NCI-H345 treated with DMSO at 0.1 percent for 48 hours (cell line): Measurements from ENCODE around the gene C11orf16.
"Not testable (repeated sequence)": the region's sequence is repeated elsewhere in the genome, so short reads cannot be mapped to it uniquely, and the experiment has no call there.

Experiments used
- DNase-seq: peaks from one replicate; lab custom pipeline; 2025; ENCODE audit not compliant: unreplicated experiment; lab: John Stamatoyannopoulos, UW

C11orf16 gene

GRCh38 chr11:8932564-8933180 lies at the start of gene C11orf16:
Gene C11orf16 (minus strand): TSS chr11:8932947. CDS start chr11:8932308, 639 bp downstream.
- no peak for DNase-seq

GRCh38 chr11:8980485-8980884 lies 47.7 kb upstream of the C11orf16 start:
- DNase-seq: no peak

GRCh38 chr11:8979365-8979764 lies 46.6 kb upstream of the C11orf16 start:
- DNase-seq: not testable (repeated sequence)

GRCh38 chr11:8973121-8973520 lies 40.4 kb upstream of the C11orf16 start:
- DNase-seq: no peak

- DNase-seq: no peak
Observed at GRCh38 chr11:8971924-8972316, 39.2 kb upstream of the C11orf16 start.

- DNase-seq: no peak
Observed at GRCh38 chr11:8971196-8971923, 38.6 kb upstream of the C11orf16 start.

- DNase-seq: no peak
Observed at GRCh38 chr11:8967184-8967583, 34.4 kb upstream of the C11orf16 start.

- peak; percentile 66 for DNase-seq
Observed at GRCh38 chr11:8964324-8965320, 31.9 kb upstream of the C11orf16 start, which contains the start of gene TMEM9B. Gene TMEM9B (minus strand): TSS chr11:8964442. CDS start chr11:8964313, 129 bp downstream.

GRCh38 chr11:8963569-8964323 lies 31.0 kb upstream of the C11orf16 start:
- peak; percentile 56 for DNase-seq

GRCh38 chr11:8962841-8963240 lies 30.1 kb upstream of the C11orf16 start:
- DNase-seq: no peak

GRCh38 chr11:8961401-8961800 lies 28.7 kb upstream of the C11orf16 start:
- no peak for DNase-seq

GRCh38 chr11:8959546-8960166 lies 26.9 kb upstream of the C11orf16 start:
- no peak for DNase-seq

GRCh38 chr11:8956860-8957259 lies 24.1 kb upstream of the C11orf16 start:
- no peak for DNase-seq

GRCh38 chr11:8948886-8949285 lies 16.1 kb upstream of the C11orf16 start:
- no peak for DNase-seq

GRCh38 chr11:8947230-8947943 lies 14.6 kb upstream of the C11orf16 start:
- DNase-seq: no peak

- no peak for DNase-seq
Observed at GRCh38 chr11:8942518-8943066, 9.8 kb upstream of the C11orf16 start, which contains the start of gene ASCL3. Gene ASCL3 (minus strand): TSS chr11:8943016. CDS start chr11:8938161, 4,855 bp downstream.

GRCh38 chr11:8941341-8942103 lies 8.8 kb upstream of the C11orf16 start:
- no peak for DNase-seq

- no peak for DNase-seq
Observed at GRCh38 chr11:8937659-8938058, 4.9 kb upstream of the C11orf16 start.
